LNCAP (cell line): Measurements from ENCODE around the gene TNS3.

ENCODE experiments used
- TF ChIP-seq, protein P1 (sequence below): fragments of 450-650 bp; IDR thresholded peaks from 2 replicates; pipeline ENCODE4 v1.5.1; 2017; ENCODE audit warnings: mild to moderate bottlenecking

The TNS3 gene

DNA sequence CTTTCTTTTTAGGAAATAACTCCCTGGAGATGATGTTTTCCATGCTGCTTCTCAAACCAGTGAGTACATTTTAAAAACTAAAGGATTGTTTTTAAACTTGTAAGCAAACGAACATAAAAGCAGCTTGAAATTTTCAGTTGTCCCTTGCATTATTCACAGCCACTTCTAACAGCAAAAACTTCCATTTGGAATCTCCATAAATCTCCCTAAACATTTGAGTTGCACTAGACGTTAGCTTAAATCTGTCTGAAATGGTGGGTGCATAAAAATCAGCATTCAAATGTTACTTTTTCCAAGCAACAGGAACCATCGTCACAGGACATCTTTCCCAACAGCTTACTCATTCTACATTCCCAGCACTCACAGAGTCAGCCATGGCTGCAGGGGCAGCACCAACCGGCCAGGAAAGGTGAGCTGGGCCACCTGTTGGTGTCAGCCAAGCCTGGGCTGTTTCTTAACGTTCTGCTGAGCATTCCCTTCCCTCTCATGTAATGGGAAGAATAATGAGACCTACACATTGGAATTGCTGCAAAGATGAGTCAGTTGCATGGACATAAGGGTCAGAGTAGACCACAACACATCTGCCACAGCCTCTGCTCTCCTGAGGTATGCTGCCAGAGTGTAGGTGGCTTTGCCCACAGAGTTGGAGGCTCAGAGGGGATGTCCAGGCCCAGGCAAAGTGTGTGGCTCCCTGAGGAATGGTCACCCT is 163.2 kb downstream of the TNS3 start:
- TF ChIP-seq, protein P1, sequence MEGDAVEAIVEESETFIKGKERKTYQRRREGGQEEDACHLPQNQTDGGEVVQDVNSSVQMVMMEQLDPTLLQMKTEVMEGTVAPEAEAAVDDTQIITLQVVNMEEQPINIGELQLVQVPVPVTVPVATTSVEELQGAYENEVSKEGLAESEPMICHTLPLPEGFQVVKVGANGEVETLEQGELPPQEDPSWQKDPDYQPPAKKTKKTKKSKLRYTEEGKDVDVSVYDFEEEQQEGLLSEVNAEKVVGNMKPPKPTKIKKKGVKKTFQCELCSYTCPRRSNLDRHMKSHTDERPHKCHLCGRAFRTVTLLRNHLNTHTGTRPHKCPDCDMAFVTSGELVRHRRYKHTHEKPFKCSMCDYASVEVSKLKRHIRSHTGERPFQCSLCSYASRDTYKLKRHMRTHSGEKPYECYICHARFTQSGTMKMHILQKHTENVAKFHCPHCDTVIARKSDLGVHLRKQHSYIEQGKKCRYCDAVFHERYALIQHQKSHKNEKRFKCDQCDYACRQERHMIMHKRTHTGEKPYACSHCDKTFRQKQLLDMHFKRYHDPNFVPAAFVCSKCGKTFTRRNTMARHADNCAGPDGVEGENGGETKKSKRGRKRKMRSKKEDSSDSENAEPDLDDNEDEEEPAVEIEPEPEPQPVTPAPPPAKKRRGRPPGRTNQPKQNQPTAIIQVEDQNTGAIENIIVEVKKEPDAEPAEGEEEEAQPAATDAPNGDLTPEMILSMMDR = no peak

DNA sequence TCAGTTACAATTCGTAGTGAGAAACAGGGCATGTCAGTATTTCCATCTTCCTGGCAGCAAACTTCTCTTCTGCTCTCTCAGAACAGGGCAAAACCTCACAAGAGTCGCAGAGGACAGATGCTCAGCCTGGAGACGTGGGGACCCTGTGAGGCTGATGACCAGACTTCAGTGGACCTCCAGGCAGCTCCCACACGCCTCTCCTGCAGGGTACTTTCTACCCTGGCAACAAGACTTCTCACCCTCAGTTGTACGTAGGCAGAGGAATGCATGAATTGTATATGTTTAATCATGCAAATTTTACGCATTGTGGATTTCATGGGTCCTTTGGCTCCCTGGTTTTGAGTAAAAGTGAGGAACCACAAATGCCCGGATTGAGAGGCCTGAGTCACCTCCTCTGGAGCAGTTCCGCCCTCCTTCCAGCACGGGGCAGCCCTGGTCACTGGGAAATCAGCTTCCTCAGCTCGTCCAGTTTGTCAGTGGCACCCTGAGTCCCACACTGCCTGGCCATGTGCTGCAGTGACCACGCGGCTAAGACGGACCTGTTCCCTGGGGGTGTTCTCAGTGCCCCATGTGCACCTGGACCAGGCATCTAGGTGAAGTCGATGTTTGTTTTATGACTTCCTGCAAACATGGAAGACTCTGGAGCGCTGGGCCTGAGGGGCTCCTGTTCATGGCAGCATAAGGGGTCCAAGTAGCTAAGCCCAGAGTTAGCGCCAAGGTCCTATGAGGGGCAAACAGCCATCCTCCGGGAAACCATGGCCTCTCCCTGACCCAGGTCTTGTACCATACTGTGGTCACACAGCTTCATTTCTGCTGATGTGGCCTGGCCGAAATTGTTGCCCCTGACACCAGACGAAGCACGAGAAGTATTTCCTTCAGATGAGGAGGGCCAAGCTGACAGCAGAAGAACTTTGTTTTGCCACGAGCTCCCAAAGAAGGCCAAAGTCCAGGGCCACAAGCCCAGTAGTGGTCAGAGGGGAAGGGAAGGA is 165.1 kb downstream of the TNS3 start:
- TF ChIP-seq, protein P1 = no peak

DNA sequence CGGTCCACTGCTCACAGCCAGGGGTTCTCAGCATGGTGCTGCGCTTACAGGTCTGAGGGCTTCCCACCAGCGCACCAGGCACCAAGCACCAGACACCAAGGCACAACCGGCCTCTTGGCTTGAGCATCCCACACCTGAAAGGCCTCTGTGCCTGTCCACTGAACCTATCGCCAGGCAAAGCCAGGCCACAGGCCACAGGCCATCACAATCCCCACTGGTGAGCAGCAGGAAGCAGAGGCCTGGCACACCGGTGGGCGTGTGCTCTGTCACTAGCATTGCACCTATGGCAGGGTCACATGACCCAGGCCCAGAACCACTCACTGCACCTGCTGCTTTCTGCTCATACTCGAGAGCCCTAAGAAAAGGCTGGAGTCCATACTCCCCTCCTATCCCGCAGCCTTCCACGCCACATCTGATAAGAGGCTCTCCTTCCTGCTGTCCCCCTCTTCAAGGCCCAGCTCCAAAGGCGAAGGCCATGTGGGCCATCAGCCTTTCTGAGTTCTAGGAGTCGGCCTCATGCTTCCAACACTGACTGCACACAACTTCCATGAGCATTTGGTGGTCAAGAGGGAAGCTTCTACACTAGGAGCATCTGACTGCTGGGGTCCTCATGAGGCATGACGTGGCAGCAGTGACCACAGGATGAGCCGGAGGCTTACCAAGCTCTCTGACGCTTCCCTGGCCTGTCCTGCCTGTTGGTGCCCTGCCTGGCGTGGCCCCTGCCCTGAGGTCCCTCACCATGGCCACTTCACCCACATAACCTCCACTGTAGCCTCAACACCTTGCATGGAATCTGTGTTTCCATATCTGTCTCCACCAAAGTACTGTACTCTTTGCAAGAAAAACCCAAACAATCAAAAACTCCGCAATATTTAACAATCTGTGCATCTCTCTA is 166.3 kb downstream of the TNS3 start:
- TF ChIP-seq, protein P1 = no peak

DNA sequence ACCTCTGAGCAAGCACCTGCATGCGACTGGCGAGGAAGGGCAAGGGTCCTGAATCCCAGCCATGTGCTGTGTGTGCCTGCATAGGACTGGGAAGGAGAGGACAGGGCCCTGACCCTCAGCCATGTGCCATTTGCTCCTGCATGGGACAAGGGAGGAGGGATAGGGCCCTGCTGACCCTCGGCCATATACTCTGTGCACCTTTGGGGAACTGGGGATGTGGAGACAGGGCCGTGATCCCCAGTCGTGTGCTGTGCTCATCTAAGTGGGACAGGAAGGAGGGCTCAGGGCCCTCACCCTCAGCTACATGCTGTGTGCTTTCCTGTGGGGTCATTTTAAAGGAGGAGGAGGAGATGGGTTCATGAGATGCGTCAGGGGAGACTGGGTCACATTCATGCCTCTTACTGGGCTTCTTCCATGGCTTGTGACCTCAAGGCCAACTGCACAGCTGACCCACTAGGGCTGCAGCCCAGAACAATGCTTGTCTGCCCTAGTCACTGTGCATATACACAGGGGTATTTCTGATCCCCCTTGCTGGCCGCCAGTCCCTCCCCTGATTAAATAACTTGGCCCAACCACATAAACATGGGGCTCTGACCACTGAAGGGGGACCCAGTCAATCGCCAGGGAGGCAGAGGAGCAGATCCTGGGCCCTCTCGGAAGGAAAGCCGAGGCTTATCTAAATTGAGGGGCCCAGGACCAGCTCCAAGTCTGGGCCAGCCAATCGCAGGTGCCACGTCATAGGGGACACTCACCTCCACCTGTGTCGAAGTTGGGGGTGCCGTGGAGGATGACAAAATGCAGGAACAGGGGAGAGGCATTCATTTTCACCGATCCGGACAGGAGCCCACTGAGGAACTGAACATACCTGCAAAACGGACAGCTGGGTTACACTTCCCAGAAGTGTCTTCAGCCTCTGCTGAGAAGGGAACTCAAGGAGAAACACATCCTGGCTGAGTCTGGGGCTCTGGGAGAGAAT is 167.3 kb downstream of the TNS3 start:
- TF ChIP-seq, protein P1 = no peak

DNA sequence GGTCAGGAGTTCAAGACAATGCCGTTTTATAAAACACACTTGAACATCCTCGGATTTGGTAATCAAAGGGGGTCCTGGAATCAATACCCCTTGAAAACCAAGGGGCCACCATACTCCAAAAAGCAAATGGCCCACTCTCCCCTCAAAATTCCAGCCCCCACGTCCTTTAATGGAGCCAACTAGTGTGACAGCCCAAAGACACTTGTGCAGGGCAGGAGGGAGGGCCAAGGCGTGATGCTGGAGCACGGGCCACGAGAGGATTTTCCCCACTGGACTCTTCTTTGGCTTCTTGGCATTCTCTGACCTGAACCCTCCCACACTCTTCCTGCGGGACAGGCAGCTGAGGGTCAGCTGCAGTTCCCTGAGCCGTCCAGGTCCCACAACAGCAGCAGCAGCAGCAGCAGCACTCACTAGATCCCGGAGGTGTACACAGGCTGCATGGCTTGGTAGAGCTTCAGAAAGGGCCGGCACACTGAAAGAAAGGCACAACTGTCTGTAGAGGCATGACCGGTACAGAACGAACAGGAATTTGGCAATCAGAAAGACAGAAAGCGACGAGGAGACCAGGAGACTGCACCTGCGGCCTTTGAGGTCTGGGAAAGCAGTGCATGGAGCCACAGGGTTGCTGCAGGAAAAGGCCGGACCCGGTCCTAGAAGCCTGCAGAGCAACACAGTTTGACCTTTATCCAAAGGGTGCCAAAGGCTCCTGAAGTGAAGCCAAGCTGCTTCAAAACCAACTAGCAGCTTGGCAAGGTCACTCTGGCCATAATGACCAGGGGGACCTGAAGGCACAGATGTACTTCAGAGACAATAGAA is 168.2 kb downstream of the TNS3 start:
- TF ChIP-seq, protein P1 = no peak

DNA sequence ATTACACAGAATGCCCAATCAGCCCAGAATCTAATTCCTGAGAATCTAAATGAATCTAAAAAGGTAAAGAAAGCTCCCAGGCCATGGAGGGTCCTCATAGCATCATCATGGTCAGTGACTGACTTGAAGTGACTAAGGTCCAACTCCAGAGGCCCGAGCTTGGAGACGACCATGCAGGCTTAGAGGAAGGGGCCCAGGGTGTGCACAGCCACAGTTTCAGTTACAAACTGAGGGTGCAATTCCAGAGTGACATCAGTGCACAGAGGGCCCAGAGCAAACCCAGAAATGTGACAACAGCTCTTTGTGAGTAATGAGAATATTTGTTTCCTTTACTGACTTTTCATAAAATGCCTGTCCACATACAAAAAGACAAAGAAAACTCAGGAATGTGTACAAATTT is 170.0 kb downstream of the TNS3 start:
- TF ChIP-seq, protein P1 = no peak
